ENCODE results near the gene ZDHHC24. TPM values are rescaled to one million over a fixed set of nuclear protein-coding genes. Genes with fewer than 3 reads are reported as not detected.

Gene ZDHHC24
- total and polyA plus RNA-seq, 2 experiments from 2014 or later = 5.6 to 13.1 TPM

- no peak for TF ChIP-seq REST (IDR thresholded peaks at IDR 0.05; ENCODE audit: unreplicated experiment)
Observed at GRCh38 chr11:66550887-66551286, 5.0 kb upstream of the ZDHHC24 start (continued).

GRCh38 chr11:66549696-66550095 lies 3.8 kb upstream of the ZDHHC24 start:
- Histone ChIP-seq H3K36me3 (ENCODE audit: insufficient read depth) (no peaks in the 10 kb centered on the region), H3K27ac (ENCODE audit: low read depth) (no peak overlapping the region), H3F3A (replicated peaks; ENCODE audit: low read depth) (0 out of 2 replicates have a peak, but pooled peaks cover 3% of the 10 kb centered on the region), H3K79me2 (replicated peaks; ENCODE audit: insufficient read depth) (0 out of 2 replicates have a peak, but pooled peaks cover 4% of the 10 kb centered on the region), H3K4me3 (no peak overlapping the region), H3K9me2 (ENCODE audit: insufficient read depth) (no peaks in the 10 kb centered on the region), H3K4me1 (ENCODE audit: insufficient read depth) (peaks cover 29% of the 10 kb centered on the region), H3K27me3 (ENCODE audit: insufficient read depth) (no peaks in the 10 kb centered on the region), H3K4me2 (no peak overlapping the region), H4K20me1 (replicated peaks; ENCODE audit: insufficient read depth) (peaks cover 7% of the 10 kb centered on the region), H2AFZ (no peak overlapping the region)
- no peaks in the 10 kb centered on the region for H3K9me3 Mint-ChIP-seq
- no peak overlapping the region for H3K27ac Mint-ChIP-seq
- peaks cover 11% of the 10 kb centered on the region for H3K27me3 Mint-ChIP-seq (ENCODE audit: insufficient read depth, low read depth, poor library complexity)
- DNase-seq (ENCODE audit: low spot score) (no peak), ATAC-seq (no peak)
- H3K4me1 Mint-ChIP-seq = peaks cover 26% of the 10 kb centered on the region
- H3K4me3 Mint-ChIP-seq = no peak overlapping the region
- H3K36me3 Mint-ChIP-seq (ENCODE audit: low read depth) = peaks cover 4% of the 10 kb centered on the region; the same call in 1 of the 3 replicates
- no peak for TF ChIP-seq STAT1 (IDR thresholded peaks at IDR 0.05; ENCODE audit: unreplicated experiment)
- no peak for TF ChIP-seq ZNF462 (CRISPR knock-in tag; IDR thresholded peaks at IDR 0.05)
- no peak for TF ChIP-seq CTCF (conservative IDR thresholded peaks at IDR 0.05; ENCODE audit: low read depth in 2 of 2)
- no peak for TF ChIP-seq ETS1 (IDR thresholded peaks at IDR 0.05)
- no peak for TF ChIP-seq ZNF114 (CRISPR knock-in tag; IDR thresholded peaks at IDR 0.05)
- no peak for TF ChIP-seq NANOG (IDR thresholded peaks at IDR 0.05; ENCODE audit: borderline replicate concordance)
- no peak for TF ChIP-seq EZH2phosphoT487 (IDR thresholded peaks at IDR 0.05; ENCODE audit: unreplicated experiment)
- no peak for TF ChIP-seq ZNF331 (CRISPR knock-in tag; IDR thresholded peaks at IDR 0.05; ENCODE audit: low read depth)
- no peak for TF ChIP-seq POLR2AphosphoS5 (IDR thresholded peaks at IDR 0.05; ENCODE audit: low read depth)
